Large intestine (tissue), 3 donors: Measurements from ENCODE around the gene ZNF423. TPM values are rescaled to one million over a fixed set of nuclear protein-coding genes. Genes with fewer than 3 reads are reported as not detected.

Source experiments
- DNase-seq, 2 donors: peaks; one replicate each; pipeline versions ENCODE4 v3.0.0 to v3.0.0-alpha.2; 2013
- H3K27ac ChIP-seq: one replicate; pipeline ENCODE4 v1.5.1; 2013; ENCODE audit warnings: low read length
- H3K27me3 ChIP-seq: 2 replicates; pipeline ENCODE4 v1.6.1; 2013; ENCODE audit warnings: low read length; ENCODE audit not compliant: control insufficient read depth, insufficient read depth
- H3K36me3 ChIP-seq: 2 replicates; pipeline ENCODE4 v1.6.1; 2013; ENCODE audit warnings: low read length; ENCODE audit not compliant: control insufficient read depth, insufficient read depth
- H3K4me1 ChIP-seq: one replicate; pipeline ENCODE4 v1.6.1; 2013; ENCODE audit warnings: low read length; ENCODE audit not compliant: control insufficient read depth, insufficient read depth
- H3K4me3 ChIP-seq: one replicate; pipeline ENCODE4 v1.5.1; 2013; ENCODE audit warnings: low read length
- H3K9me3 ChIP-seq: one replicate; pipeline ENCODE4 v1.6.1; 2013; ENCODE audit warnings: mild to moderate bottlenecking, low read depth, low read length, moderate library complexity; ENCODE audit not compliant: control insufficient read depth
- WGBS: methylation state at CpG from one replicate; pipeline ENCODE4 v1.1.5; 2013; ENCODE audit warnings: low lambda C conversion rate; ENCODE audit not compliant: insufficient coverage; 5-methylcytosine and 5-hydroxymethylcytosine counted together
- polyA plus RNA-seq: library from polyadenylated mRNA; unstranded; fragments of 120-200 nt; gene quantifications from one replicate; pipeline ENCODE4 v1.2.1, GENCODE V29; 2013

ZNF423 gene
- polyA plus RNA-seq, 1 donor = 6.7 TPM

- H3K4me1 ChIP-seq = peaks cover 3% of the 10 kb centered on the region
- H3K27ac ChIP-seq = no peak overlapping the region
- H3K27me3 ChIP-seq = peaks cover 25% of the 10 kb centered on the region
- no peaks in the 10 kb centered on the region for H3K9me3 ChIP-seq
- WGBS = no CpG with 5 or more reads among the region's 10 CpGs
- no peak for DNase-seq
- H3K4me3 ChIP-seq = no peak overlapping the region
- H3K36me3 ChIP-seq = no peaks in the 10 kb centered on the region
These were observed 395.0 kb downstream of the ZNF423 start for GRCh38 chr16:49460786-49461470.

- no peak for DNase-seq
- Histone ChIP-seq H3K9me3 (no peaks in the 10 kb centered on the region), H3K27ac (no peak overlapping the region), H3K4me3 (no peak overlapping the region), H3K27me3 (peaks cover 17% of the 10 kb centered on the region), H3K36me3 (no peaks in the 10 kb centered on the region), H3K4me1 (peaks cover 3% of the 10 kb centered on the region)
- 100% methylated on average over 1 of the region's 6 CpGs for WGBS
These were observed 395.8 kb downstream of the ZNF423 start for GRCh38 chr16:49459953-49460735.

GRCh38 chr16:49458656-49459445, 397.1 kb downstream of the ZNF423 start:
- no peaks in the 10 kb centered on the region for H3K9me3 ChIP-seq
- H3K27me3 ChIP-seq = peaks cover 4% of the 10 kb centered on the region
- no peaks in the 10 kb centered on the region for H3K4me1 ChIP-seq
- no CpG with 5 or more reads among the region's 5 CpGs for WGBS
- no peak for DNase-seq
- no peaks in the 10 kb centered on the region for H3K36me3 ChIP-seq
- H3K4me3 ChIP-seq = no peak overlapping the region
- H3K27ac ChIP-seq = no peak overlapping the region

GRCh38 chr16:49458243-49458642, 397.7 kb downstream of the ZNF423 start:
- Histone ChIP-seq H3K4me3 (no peak overlapping the region), H3K27ac (no peak overlapping the region), H3K4me1 (no peaks in the 10 kb centered on the region), H3K9me3 (no peaks in the 10 kb centered on the region), H3K36me3 (no peaks in the 10 kb centered on the region), H3K27me3 (no peaks in the 10 kb centered on the region)
- WGBS = no CpG with 5 or more reads among the region's 6 CpGs
- no peak for DNase-seq

- Histone ChIP-seq H3K27ac (no peak overlapping the region), H3K9me3 (no peaks in the 10 kb centered on the region), H3K4me1 (no peaks in the 10 kb centered on the region), H3K4me3 (no peak overlapping the region), H3K27me3 (peaks cover 4% of the 10 kb centered on the region), H3K36me3 (no peaks in the 10 kb centered on the region)
- no peak for DNase-seq
- no CpG with 5 or more reads among the region's 7 CpGs for WGBS
These were observed 398.7 kb downstream of the ZNF423 start for GRCh38 chr16:49457196-49457595.

- WGBS = no CpG with 5 or more reads among the region's 10 CpGs
- Histone ChIP-seq H3K27ac (no peak overlapping the region), H3K9me3 (no peaks in the 10 kb centered on the region), H3K27me3 (peaks cover 4% of the 10 kb centered on the region), H3K4me3 (no peak overlapping the region), H3K36me3 (no peaks in the 10 kb centered on the region), H3K4me1 (no peaks in the 10 kb centered on the region)
- no peak for DNase-seq
These were observed 399.1 kb downstream of the ZNF423 start for GRCh38 chr16:49456763-49457162.

- DNase-seq = no peak
- Histone ChIP-seq H3K27me3 (peaks cover 4% of the 10 kb centered on the region), H3K36me3 (no peaks in the 10 kb centered on the region), H3K4me3 (no peak overlapping the region), H3K27ac (no peak overlapping the region), H3K4me1 (no peaks in the 10 kb centered on the region), H3K9me3 (no peaks in the 10 kb centered on the region)
- no CpG with 5 or more reads among the region's 8 CpGs for WGBS
These were observed 399.7 kb downstream of the ZNF423 start for GRCh38 chr16:49455991-49456745.

- peaks cover 4% of the 10 kb centered on the region for H3K27me3 ChIP-seq
- H3K9me3 ChIP-seq = no peaks in the 10 kb centered on the region
- no peaks in the 10 kb centered on the region for H3K36me3 ChIP-seq
- no peak overlapping the region for H3K4me3 ChIP-seq
- no peaks in the 10 kb centered on the region for H3K4me1 ChIP-seq
- DNase-seq = no peak
- no CpG with 5 or more reads among the region's 11 CpGs for WGBS
- H3K27ac ChIP-seq = no peak overlapping the region
These were observed 400.5 kb downstream of the ZNF423 start for GRCh38 chr16:49455181-49455990.

GRCh38 chr16:49454426-49455180, 401.3 kb downstream of the ZNF423 start:
- Histone ChIP-seq H3K27me3 (peaks cover 4% of the 10 kb centered on the region), H3K4me1 (no peaks in the 10 kb centered on the region), H3K4me3 (no peak overlapping the region), H3K27ac (no peak overlapping the region), H3K9me3 (no peaks in the 10 kb centered on the region), H3K36me3 (no peaks in the 10 kb centered on the region)
- no peak for DNase-seq
- no CpG with 5 or more reads among the region's 12 CpGs for WGBS
